Peyer's patch (tissue), 4 donors: ENCODE data around the gene CNR2.

ENCODE experiments used
- POLR2A ChIP-seq, 2 donors: fragments of 450-650 bp; IDR thresholded peaks; one replicate each; pipeline ENCODE4 v1.5.1; 2017; ENCODE audit warnings: antibody characterized with exemption in 2 of 2, mild to moderate bottlenecking in 2 of 2, moderate library complexity in 2 of 2
- TF ChIP-seq, protein P1 (sequence below), 6 experiments: fragments of 450-650 bp in 4 of 6; fragments of 200-600 bp in 2 of 6; sonication (generic) in 1 of 6; IDR thresholded peaks; one replicate each; pipeline ENCODE4 v1.5.1; 2017 to 2019; ENCODE audit warnings: antibody characterized with exemption in 6 of 6, mild to moderate bottlenecking in 3 of 6, moderate library complexity in 1 of 6

DNA sequence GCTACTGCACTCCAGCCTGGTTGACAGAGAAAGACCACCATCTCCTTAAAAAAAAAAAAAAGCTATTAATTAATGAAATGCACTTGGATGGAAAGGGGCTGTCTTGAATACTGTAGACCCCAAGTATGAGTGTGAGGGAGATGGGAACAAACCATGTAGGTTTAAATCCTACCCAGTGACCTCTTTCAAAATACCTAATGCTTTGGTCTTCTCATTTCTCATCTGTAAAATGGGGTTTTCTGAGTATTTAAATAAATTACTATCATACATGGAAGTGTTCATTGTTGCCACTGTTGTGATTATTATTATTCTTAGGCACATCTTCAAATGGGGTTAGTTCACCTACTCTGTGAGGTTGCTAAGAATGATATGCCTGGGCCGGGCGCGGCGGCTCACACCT, 27.9 kb downstream of the CNR2 start:
- TF ChIP-seq, protein P1, sequence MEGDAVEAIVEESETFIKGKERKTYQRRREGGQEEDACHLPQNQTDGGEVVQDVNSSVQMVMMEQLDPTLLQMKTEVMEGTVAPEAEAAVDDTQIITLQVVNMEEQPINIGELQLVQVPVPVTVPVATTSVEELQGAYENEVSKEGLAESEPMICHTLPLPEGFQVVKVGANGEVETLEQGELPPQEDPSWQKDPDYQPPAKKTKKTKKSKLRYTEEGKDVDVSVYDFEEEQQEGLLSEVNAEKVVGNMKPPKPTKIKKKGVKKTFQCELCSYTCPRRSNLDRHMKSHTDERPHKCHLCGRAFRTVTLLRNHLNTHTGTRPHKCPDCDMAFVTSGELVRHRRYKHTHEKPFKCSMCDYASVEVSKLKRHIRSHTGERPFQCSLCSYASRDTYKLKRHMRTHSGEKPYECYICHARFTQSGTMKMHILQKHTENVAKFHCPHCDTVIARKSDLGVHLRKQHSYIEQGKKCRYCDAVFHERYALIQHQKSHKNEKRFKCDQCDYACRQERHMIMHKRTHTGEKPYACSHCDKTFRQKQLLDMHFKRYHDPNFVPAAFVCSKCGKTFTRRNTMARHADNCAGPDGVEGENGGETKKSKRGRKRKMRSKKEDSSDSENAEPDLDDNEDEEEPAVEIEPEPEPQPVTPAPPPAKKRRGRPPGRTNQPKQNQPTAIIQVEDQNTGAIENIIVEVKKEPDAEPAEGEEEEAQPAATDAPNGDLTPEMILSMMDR (IDR thresholded peaks at IDR 0.05): no peak
- no peak for TF ChIP-seq POLR2A (IDR thresholded peaks at IDR 0.05)
